Measurements from ENCODE around the gene C16orf89.
A peak's percentile ranks its signal among the peaks of the same experiment; 100 is the strongest.
"Not testable (repeated sequence)": the region's sequence is repeated elsewhere in the genome, so short reads cannot be mapped to it uniquely, and the experiment has no call there.

Gene C16orf89, protein sequence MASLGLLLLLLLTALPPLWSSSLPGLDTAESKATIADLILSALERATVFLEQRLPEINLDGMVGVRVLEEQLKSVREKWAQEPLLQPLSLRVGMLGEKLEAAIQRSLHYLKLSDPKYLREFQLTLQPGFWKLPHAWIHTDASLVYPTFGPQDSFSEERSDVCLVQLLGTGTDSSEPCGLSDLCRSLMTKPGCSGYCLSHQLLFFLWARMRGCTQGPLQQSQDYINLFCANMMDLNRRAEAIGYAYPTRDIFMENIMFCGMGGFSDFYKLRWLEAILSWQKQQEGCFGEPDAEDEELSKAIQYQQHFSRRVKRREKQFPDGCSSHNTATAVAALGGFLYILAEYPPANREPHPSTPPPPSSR
- total RNA-seq: 0 to 0.41 (median 0.08) reads per million in 18 experiments

DNA sequence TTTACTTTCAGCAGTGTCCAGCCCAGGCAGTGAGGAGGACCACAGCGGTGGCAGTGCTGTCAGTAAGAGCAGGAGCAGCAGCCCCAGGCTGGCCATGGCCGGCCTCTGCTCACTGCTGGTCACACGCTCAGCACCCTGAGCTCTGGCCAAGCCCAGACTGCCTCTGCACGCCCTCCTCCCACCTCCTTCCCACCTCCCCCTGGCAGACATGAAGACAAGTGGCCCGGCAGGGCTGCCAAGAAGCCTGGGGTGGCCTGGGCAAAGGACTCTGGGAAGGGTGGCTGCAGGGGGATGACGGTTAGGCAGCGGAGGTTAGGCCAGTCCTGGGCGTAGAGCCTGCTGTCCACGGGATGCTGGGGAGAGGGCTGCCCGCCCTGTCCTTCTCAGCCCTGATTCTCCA lies at the start of gene C16orf89:
C16orf89 (minus strand) TSS at position 144 of the 400 bp plus-strand sequence; CDS start at position 96, 48 bp downstream.
- DNase-seq: no peak

DNA sequence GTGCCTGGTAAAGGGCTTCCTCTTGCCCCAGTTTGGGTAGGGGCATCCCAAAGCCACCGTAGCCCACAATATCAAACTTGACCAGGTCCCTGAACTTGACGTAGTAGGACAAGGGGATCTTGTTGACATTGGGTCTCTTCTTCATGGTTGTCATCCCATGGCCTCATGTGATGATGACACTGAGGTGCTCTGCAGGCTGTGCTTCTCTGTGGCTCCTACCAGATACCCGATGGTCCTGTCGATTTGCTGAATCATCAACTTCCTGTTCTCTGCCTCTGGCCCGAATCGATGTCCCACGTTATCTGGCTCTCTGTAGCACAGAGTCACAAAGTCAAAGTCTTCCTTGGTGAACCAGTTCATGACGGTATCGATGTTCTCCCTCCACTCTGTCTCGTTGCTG lies 45.2 kb upstream of the C16orf89 start:
- not testable (repeated sequence) for DNase-seq

DNA sequence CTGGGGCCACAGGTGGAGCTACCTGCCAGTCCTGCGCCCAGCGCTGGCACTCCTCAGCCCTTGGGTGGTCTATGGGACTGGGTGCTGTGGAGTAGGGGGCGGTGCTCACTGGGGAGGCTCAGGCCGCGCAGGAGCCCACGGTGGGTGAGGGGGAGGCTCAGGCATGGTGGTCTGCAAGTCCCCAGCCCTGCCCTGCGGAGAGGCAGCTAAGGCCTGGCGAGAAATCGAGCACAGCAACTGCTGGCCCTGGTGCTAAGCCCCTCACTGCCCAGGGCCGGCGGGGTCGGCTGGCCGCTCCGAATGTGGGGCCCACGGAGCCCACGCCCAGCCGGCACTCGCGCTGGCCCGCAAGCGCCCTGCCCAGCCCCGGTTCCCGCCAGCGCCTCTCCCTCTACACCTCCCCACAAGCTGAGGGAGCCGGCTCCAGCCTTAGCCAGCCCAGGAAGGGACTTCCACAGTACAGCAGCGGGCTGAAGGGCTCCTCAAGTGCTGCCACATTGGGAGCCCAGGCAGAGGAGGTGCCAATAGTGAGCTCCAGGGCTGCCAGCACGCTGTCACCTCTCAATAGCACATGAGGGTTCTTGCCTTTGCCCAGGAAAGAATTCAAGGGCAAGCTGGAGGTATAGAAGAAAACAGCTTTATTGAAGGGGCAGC lies 42.9 kb upstream of the C16orf89 start:
- no peak for DNase-seq

DNA sequence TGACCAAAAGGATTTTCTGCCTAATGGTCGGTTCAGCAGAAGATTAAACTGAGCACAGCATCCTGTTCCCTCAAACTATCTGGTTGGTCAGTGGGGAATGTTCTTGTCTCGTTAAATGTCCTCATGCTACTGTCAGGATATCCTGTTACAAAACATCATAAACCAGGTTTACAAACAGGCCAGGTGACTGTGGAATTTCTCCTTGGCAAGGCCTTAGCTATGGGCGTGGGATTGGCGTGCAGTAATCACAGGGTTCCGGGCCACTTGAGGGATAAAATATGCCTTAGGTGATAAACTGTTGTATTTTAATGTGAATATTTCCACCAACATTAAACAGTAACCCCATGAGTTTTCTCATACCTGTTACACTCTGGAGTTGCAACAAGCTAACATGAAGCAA lies 39.3 kb upstream of the C16orf89 start:
- not testable (repeated sequence) for DNase-seq

DNA sequence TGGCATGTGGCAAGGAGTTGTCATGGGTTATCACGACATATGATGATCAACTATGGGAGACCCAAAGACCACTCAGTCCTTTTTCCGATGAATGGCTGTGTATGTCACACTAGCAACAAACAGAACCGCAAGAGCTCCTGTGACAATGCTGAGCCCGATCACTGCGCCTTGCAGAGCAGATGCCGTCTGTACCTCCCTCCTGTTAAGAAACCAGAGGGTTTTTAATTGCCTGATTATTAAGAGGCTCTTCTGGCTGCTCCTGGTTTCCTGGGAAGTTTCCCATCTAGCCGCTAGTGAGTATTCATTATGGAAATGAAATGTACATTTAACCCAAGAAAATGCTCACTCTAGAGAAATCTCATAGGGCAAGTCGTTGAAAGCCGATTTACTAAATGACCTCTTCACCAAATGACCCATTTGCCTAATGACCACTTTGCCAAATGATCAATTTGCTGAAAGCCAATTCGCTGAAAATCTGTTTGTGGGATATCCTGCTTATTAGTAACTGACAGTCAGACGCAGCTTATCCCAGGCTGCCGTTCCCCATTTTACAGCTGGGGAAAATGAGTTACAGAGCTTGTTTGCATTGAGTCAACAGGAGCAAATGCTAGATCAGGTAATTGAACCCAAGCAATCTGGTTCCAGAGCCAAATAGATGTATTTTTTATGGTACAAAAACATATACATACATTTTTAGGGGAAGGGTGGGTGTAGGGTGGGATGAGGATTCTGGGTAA lies 37.7 kb upstream of the C16orf89 start:
- not testable (repeated sequence) for DNase-seq

DNA sequence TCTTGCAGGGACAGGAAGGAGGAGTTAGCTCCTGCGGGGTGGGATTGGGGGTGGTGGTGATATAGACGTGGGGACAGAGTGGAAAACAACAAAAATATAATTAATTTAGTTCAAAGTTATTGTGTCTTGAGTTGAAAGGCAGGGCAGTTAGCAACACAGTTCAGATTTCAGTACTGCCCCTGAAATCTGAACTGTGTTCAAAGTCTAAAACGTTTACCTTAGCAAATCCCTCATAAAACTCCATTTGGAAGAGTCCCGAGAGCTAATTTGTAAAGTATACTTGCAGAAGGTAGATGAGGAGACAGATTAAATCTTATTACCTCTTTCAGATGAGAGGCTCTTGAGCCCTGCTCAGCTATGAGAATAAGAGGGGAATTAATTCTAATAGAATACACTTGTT lies 33.4 kb upstream of the C16orf89 start:
- not testable (repeated sequence) for DNase-seq

DNA sequence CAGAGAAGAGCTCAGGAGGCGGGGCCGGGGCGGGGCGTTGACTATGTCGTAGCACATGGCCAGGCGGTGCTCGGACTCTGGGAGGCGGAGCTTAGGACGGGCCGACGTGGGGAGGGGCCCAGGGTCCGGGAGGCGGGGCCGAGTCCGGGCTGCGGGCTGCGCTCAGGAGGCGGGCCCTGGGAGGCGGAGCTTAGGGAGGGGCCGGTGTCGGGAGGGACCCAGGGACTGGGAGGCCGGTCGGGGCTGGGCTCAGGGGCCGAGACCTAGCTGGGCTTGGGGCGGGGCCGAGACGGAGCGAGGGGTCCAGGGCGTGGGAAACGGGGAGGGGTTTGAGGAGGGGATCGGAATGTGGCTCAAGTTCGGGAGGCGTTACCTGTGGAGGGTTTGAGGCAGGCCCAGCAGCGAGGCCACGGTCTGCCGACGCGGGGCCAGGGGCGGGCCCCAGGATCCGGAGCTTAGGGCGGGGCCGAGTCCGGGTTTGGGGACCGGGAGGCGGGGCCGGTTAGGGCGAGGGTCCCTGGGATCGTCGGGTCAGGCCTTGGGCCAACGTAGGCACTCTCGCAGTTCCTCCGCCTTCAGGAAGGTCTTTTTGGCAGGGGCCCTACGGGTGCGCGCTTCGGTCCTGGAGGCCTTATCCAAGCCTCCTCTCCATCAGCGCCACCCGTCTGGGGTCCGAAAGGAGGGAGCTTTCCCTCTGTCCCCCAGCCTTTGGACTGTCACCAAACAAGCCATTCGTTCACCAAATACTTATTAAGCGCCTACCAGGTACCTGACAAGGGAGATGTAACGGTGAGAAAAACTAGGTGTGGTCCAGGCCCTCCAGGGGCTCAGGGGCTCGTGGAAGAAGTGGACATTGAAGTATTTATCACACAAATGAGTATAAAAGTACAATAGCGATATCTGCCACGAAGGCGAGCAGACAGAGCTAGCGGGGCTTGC lies 32.7 kb upstream of the C16orf89 start:
- peak; percentile 21 to 56 for DNase-seq

DNA sequence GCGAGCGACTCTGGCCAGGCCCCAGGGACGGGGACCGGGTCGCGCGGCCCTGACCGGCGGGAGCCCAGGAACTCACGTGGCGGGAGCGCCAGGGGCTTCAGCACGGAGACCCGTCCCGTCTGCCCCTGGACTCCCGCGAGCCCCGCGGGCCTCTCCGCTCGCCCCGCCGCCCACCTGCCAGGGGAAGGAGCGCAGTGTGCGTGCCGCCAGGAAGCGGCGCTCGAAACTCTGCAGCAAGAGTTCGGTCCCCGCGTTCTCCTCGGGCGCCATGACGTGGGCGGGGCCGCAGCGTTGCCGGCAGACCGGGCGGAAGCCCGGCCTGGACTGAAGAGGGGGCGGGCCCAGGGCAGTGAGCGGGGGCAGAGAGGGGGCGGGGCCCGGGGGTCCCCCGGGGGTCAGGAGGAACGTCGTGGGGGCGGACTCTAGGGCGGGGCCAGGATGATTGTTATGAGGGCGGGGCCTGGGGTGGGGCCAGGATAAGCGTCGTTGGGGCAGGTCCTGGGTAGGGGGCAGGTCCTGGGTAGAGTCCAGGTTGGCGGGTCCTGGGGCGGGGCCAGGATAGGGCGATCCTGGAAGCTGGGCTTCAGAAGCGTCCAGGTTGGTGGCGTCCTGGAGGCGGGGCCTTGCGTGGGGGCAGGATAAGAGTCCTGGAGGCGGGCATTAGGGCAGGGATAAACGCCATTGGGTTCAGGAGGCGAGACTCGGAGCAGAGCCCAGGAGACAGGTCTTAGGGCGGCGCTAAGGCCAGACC lies 31.9 kb upstream of the C16orf89 start, which contains the start of gene EEF2KMT:
EEF2KMT (minus strand) TSS at position 326 of the 751 bp plus-strand sequence; CDS start at position 270, 56 bp downstream.
- peak; percentile 99 for DNase-seq

DNA sequence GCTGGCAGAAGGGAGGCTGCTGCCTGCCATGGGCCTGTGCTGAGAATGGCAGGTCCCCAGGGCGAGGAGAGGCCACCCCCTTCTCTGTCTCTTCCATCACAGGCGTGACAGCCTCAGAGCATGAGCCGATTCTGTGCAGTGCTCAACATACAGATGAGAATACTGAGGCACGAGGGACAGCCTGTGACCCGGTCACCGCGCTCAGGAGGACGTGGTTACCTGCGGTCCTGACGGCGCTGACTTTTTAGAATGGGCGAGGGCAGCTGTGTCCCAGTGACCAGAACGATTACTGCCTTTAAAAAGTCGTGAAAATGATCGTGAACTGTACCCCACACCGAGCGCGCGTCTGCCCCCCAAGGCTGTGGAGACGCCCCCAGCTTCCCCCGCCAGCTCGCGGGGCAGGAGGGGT lies 31.3 kb upstream of the C16orf89 start:
- peak in 1 of 2 donors; percentile 11 for DNase-seq

DNA sequence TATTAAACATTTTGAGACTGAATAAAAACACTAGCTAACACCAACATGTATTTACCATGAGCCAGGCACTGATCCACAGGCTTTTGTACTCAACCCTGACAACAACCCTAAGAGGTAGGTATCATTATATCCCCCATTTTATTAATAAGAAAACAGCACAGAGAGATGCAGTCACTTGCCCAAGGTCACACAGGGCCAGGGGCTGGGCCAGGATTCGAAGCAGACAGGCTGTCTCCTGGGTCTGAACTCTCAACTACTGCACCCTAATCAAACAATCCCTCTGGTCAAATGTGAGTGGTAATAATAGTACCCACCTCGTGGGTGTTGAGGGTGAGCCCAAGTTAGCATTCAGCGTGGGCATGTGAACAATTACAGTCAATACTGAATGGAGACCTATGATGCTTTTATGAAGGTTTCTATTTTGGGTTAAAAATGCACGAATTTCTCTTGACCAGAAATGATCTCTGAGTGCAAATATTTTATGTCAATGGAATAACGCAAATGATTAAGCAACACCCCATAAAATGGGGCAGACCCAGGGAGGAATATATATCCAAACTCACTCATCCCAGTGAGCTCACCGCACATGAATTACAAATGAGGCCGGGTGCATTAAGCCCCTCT lies 30.8 kb upstream of the C16orf89 start:
- DNase-seq: not testable (repeated sequence)

DNA sequence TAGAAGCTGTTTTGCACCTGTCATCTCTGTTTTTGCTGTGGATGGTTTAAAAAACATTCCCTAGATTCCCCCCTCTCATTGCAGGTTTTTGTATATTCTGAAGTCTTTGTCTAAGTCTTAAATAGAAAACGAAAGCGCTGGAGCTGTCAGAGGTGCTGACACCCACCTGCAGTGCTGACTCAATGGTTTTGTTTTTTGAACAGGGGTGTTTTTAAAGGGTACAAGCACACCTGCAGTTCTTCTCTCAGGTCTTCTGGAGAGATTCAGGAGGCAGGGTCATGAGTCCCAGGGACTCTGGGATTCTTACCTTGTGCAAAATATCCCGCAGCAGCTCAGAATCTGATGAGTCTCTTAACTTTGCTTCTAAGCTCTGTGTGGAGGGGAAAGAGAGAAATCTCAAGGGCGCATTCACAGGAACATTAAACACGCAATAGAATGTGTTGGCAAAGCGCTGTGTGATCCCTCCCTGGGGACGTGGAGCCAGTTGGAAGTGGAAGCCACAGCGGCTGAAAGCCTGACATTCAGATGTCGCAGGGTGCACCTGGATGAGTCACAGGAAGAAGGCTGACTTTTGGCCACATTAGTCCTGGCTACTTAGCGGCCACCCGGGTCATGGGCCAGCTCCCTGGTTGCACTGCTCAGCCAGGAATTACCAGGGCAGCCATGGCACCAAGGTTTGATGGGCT lies 29.5 kb upstream of the C16orf89 start:
- not testable (repeated sequence) for DNase-seq

DNA sequence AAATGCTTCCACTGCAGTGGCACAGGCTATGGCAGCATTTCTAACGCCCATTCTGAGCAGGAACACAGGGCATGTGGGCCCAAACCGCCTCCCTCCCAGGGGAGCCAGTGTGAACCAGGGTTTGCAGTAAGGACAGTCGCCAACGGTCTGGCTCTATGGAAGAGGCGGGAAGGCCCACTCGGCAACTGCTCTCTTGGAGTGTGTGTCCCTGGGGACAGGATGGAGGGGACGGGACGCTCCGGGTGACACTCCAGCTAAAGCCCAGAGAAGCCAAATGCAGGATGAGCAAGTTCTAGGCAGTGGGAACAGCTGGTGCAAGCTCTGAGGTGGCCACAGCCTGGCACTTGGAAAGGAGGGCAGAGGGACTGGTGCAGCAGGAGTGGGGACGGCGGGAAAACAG lies 28.0 kb upstream of the C16orf89 start:
- DNase-seq: not testable (repeated sequence)

DNA sequence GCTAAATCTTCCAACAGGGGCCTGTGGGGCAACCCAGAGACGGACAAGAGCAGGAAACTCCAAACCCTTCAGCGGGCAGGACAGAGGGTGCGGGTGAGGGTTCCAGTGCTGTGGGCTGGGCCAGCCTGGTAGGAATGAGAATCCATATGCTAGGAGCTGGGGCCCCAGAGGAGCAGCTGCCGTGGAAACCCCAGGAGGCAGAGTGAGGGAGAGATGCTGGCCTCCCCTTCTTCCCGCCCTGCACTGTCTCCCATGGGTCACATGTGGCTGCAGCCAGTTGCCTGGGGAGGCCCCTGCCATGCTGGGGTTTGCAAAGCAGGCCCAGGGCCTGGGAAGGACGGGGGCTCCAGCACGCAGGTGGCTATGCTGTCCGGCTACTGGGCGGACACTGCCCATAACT lies 27.3 kb upstream of the C16orf89 start:
- DNase-seq: not testable (repeated sequence)

DNA sequence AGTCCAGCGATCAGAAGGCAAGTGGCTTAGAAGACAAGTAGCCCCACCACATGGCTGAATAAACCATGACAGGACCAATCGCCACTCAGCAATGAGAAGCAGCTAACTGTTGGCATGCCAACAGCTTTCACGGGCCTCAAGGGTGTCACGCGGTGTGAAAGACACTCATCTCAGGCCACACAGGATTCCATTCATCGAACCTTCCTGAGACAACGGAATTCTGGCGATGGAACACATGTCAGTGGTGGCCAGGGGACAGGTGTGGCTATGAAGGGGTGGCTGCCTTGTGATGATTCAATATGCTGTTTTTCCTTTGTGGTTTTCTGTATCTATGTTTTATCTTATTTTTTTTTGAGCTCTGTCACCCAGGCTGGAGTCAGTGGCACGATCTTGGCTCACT lies 24.8 kb upstream of the C16orf89 start:
- not testable (repeated sequence) for DNase-seq

DNA sequence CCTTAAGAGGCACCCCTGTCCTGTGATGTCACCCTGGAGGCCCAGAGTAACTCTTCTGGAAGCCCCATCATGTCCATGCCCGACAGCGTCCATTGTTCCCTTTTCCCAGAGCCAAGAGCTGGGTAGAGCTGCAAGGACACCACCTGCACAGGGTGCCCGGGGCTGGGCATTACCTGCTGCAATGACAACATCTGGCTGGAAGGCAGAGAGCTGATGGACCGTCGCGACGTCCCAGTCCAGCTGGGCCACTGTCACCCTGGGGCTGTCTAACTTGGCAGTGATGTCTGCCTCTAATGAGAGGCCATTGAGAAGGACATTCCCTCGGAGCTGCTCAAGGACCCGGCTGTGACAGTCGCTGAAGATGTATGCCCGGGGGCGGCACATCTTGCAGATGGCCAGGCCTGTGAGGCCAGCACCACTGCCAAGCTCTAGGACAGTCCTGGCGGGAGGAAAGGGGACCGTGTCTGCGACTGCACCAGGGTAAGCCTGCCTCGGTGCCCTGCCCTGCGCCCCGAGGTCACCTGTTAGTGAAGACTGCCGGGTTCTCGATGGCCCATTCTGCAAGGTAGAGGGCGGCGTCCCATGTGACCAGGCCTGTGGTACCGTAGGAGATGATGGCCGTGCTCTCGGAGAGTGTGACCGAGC lies 24.3 kb upstream of the C16orf89 start:
- DNase-seq: not testable (repeated sequence)

DNA sequence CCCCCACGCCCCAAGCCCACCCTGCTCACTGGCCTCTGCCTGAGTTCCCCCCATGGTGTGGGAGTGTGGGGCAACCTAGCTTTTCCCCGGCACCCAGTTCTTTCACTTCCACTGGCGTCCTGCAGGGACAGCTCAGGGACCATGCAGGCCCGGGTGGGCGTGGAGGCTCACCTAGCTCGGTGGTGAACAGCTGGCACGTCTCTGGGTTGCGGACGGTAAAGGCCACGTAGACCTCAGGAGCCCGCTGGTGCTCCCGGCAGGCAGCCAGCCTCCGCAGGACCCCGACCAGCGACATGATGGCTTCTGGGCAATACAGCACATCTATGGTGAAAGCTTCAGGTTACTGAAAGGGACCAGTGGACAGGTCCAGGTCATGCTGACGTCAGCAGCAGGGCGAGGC lies 23.2 kb upstream of the C16orf89 start:
- DNase-seq: not testable (repeated sequence)

DNA sequence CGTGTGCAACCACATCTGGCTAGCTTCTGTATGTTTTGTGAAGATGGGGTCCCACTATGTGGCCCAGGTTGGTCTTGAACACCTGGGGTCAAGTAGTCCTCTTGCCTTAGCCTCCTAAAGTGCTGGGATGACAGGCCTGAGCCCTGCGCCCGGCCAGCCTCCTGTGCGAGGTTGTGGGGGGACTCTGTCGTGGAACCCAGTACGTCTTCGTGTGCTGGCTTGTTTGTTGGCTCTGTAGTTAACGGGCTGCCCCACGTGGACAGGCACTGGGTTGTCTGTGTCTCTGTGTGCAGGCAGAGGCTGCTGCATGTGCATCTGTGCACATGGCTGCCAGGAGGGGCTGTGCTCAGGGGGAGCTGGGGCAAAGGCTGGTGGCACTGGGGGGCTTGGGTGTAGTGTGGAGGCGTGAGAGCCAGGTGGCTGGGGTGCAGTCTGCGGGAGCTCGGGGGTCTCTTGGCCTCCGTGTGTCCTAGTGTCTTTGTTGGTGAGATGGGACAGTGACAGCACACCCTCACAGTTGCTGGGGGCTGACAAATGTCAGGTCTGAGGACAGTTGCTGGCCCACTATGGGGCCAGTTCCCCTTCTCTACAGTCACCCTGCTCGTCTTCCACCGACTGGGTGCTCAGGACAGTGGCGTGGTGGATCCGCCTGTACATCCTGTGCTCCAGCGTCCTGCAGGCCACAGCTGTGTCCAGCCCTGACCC lies 22.5 kb upstream of the C16orf89 start:
- DNase-seq: not testable (repeated sequence)

DNA sequence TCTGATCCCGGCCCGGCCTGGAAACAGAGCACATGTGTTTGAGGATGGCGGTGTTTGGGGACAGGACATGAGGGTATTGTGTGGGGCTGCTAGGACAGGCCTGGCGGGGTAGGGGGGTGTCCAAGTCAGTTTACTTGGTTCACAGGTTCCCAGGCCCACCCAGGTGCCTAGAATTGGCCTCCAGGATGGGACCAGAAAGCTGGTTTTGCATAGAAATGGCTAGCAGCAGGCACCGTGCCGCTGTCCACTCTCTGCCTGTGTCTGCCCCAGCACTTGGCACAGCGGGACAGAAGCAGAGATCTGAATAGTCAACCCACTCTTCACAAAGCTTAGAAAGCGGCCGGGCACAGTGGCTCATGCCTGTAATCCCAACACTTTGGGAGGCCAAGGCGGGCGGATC lies 20.0 kb upstream of the C16orf89 start:
- not testable (repeated sequence) for DNase-seq

DNA sequence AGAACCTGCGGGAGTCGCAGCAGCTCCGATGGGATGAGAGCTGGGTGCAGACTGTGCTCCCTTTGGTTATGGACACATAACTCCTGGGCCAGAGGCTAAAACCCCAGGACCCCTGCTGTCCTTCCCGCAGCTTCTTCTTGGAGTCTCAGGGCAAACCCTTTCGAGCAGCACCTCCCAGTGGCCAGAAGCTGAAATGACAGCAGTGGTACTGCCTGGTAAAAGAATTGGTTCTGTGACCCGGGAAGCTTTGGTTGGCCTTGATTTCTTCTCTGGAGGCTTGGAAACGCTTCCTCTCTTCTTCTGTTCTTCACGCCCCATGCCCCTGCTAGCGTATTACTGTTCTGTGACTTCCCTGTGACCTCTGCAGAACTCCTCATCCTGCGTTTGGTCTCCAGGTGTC lies 19.0 kb upstream of the C16orf89 start:
- DNase-seq: peak; percentile 52 to 60
